Smooth muscle cell (in vitro differentiated cells): ENCODE measurements around the gene RIIAD1. TPM values are rescaled to one million over a fixed set of nuclear protein-coding genes. Genes with fewer than 3 reads are reported as not detected.
"Not testable (repeated sequence)": the region's sequence is repeated elsewhere in the genome, so short reads cannot be mapped to it uniquely, and the experiment has no call there.

Experiments used
- DNase-seq: peaks from one replicate; lab custom pipeline; 2025; ENCODE audit not compliant: unreplicated experiment; lab: John Stamatoyannopoulos, UW
- H2AFZ ChIP-seq: fragments of 200-600 bp; sonication (generic); 2 replicates; pipeline ENCODE4 v1.6.0; 2016; ENCODE audit warnings: antibody characterized with exemption, low read depth, mild to moderate bottlenecking
- H3F3A ChIP-seq: fragments of 200-600 bp; sonication (generic); 2 replicates; pipeline ENCODE4 v1.6.0; 2017; ENCODE audit warnings: antibody characterized with exemption, low read depth
- H3K27ac ChIP-seq: fragments of 200-600 bp; sonication (generic); 2 replicates; pipeline ENCODE4 v1.5.1; 2016; ENCODE audit warnings: low read depth, mild to moderate bottlenecking
- H3K27me3 ChIP-seq: fragments of 200-600 bp; sonication (generic); 2 replicates; pipeline ENCODE4 v1.6.1; 2016; ENCODE audit warnings: low read depth, mild to moderate bottlenecking
- H3K36me3 ChIP-seq: fragments of 200-600 bp; sonication (generic); 2 replicates; pipeline ENCODE4 v1.5.1; 2016; ENCODE audit warnings: low read depth
- H3K4me1 ChIP-seq: fragments of 200-600 bp; sonication (generic); 2 replicates; pipeline ENCODE4 v1.5.1; 2016; ENCODE audit warnings: low read depth
- H3K4me2 ChIP-seq: fragments of 200-600 bp; sonication (generic); 2 replicates; pipeline ENCODE4 v1.6.0; 2016; ENCODE audit warnings: mild to moderate bottlenecking
- H3K4me3 ChIP-seq: fragments of 200-600 bp; sonication (generic); 2 replicates; pipeline ENCODE4 v1.5.1; 2016; ENCODE audit warnings: mild to moderate bottlenecking
- H3K79me2 ChIP-seq: fragments of 200-600 bp; sonication (generic); 2 replicates; pipeline ENCODE4 v1.6.0; 2016; ENCODE audit warnings: low read depth, mild to moderate bottlenecking
- H3K9ac ChIP-seq: fragments of 200-600 bp; sonication (generic); 2 replicates; pipeline ENCODE4 v1.6.0; 2016; ENCODE audit warnings: low read depth
- H3K9me3 ChIP-seq: fragments of 200-600 bp; sonication (generic); replicated peaks from 2 replicates; pipeline ENCODE4 v1.5.1; 2016; ENCODE audit warnings: low read depth
- H4K20me1 ChIP-seq: fragments of 200-600 bp; sonication (generic); 2 replicates; pipeline ENCODE4 v1.6.0; 2016; ENCODE audit warnings: low read depth
- CTCF ChIP-seq: fragments of 200-600 bp; sonication (generic); IDR thresholded peaks from 2 replicates; pipeline ENCODE4 v1.5.1; 2017; ENCODE audit warnings: borderline replicate concordance, mild to moderate bottlenecking, antibody characterized with exemption; ENCODE audit not compliant: insufficient read depth, poor library complexity, severe bottlenecking
- WGBS: methylation state at CpG from one replicate; pipeline ENCODE4 v1.1.7; 2016; ENCODE audit warnings: low lambda C conversion rate; 5-methylcytosine and 5-hydroxymethylcytosine counted together
- polyA plus RNA-seq: library from polyadenylated mRNA; unstranded; fragments of >200 nt; fragmentation: Nextera tagmentation; extraction: Ambion mirVana; gene quantifications from 2 replicates; pipeline ENCODE4 v1.2.1, GENCODE V29; 2016
- total RNA-seq: library from RNA; depleted of rRNA; stranded (reverse); fragments of >200 nt; gene quantifications from 2 replicates; pipeline ENCODE4 v1.2.3, GENCODE V29; 2014

The RIIAD1 gene
- total and polyA plus RNA-seq, 2 experiments from 2014 or later: not detected

- no peak overlapping the region for H2AFZ ChIP-seq
- no peaks in the 10 kb centered on the region for H4K20me1 ChIP-seq
- H3K4me1 ChIP-seq: peaks cover 5% of the 10 kb centered on the region
- no peak overlapping the region for H3K4me3 ChIP-seq
- H3K36me3 ChIP-seq: peaks cover 4% of the 10 kb centered on the region
- H3K79me2 ChIP-seq: no peaks in the 10 kb centered on the region
- H3K27me3 ChIP-seq: no peaks in the 10 kb centered on the region
- peak overlapping the region; percentile 67 for H3K4me2 ChIP-seq
- H3F3A ChIP-seq: no peaks in the 10 kb centered on the region
- no peak for DNase-seq
- H3K27ac ChIP-seq: peak overlapping the region; percentile 79
- H3K9ac ChIP-seq: no peak overlapping the region
- WGBS: 21% methylated on average over 3 of the region's 3 CpGs
- no peak for TF ChIP-seq CTCF
- H3K9me3 ChIP-seq: no peaks in the 10 kb centered on the region
Measured at GRCh38 chr1:151680826-151681225, 40.5 kb upstream of the RIIAD1 start.

DNA sequence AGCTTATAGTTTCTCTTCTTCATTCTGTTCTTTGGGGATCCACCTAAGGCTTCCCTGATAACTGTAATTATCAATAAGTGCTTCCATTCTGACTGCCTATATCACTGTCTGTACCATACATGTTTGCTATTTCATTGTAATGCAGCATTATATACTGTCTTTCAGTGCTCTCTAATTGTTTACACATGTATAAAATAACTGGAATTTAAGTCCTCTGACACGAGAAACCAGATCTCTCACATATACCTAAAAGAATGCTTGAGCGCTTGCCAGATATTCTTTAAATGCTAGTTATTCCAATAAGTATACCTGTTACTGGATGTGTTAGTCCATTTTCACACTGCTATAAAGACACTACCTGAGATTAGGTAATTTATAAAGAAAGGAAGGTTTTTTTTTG is 39.4 kb upstream of the RIIAD1 start:
- H3K36me3 ChIP-seq: peaks cover 4% of the 10 kb centered on the region
- H3K27ac ChIP-seq: no peak overlapping the region
- H3K4me2 ChIP-seq: no peak overlapping the region
- H4K20me1 ChIP-seq: no peaks in the 10 kb centered on the region
- H3K79me2 ChIP-seq: no peaks in the 10 kb centered on the region
- H3F3A ChIP-seq: no peaks in the 10 kb centered on the region
- H3K9ac ChIP-seq: no peak overlapping the region
- no peaks in the 10 kb centered on the region for H3K9me3 ChIP-seq
- no peak for DNase-seq
- no peaks in the 10 kb centered on the region for H3K27me3 ChIP-seq
- no peak overlapping the region for H3K4me3 ChIP-seq
- H2AFZ ChIP-seq: no peak overlapping the region
- no peak for TF ChIP-seq CTCF
- 91% methylated on average over 2 of the region's 2 CpGs for whole genome bisulfite sequencing
- peaks cover 5% of the 10 kb centered on the region for H3K4me1 ChIP-seq

- H3K9ac ChIP-seq, H3K27ac ChIP-seq, H3K4me1 ChIP-seq, H3K79me2 ChIP-seq, DNase-seq, H2AFZ ChIP-seq, H3K4me2 ChIP-seq, H3K4me3 ChIP-seq, H3K36me3 ChIP-seq, H3K27me3 ChIP-seq, H3F3A ChIP-seq, H4K20me1 ChIP-seq, H3K9me3 ChIP-seq: not testable (repeated sequence)
- WGBS: 94% methylated on average over 7 of the region's 7 CpGs
Measured at GRCh38 chr1:151682901-151683300, 38.4 kb upstream of the RIIAD1 start.

- TF ChIP-seq CTCF: no peak
- H3K4me3 ChIP-seq: no peak overlapping the region
- peaks cover 4% of the 10 kb centered on the region for H3K36me3 ChIP-seq
- H3K79me2 ChIP-seq: no peaks in the 10 kb centered on the region
- H3K4me1 ChIP-seq: peaks cover 5% of the 10 kb centered on the region
- no peak for DNase-seq
- no peaks in the 10 kb centered on the region for H3K27me3 ChIP-seq
- H2AFZ ChIP-seq: no peak overlapping the region
- H3K9me3 ChIP-seq: no peaks in the 10 kb centered on the region
- WGBS: 99% methylated on average over 2 of the region's 2 CpGs
- no peak overlapping the region for H3K4me2 ChIP-seq
- no peaks in the 10 kb centered on the region for H3F3A ChIP-seq
- H3K27ac ChIP-seq: no peak overlapping the region
- H3K9ac ChIP-seq: no peak overlapping the region
- H4K20me1 ChIP-seq: no peaks in the 10 kb centered on the region
Measured at GRCh38 chr1:151684128-151684527, 37.2 kb upstream of the RIIAD1 start.
